Measurements from ENCODE around the gene AMT. TPM values are rescaled to one million over a fixed set of nuclear protein-coding genes. Genes with fewer than 3 reads are reported as not detected.

AMT gene
- total and polyA plus RNA-seq, 2 of the 13 experiments (the other 11 are each of a cell fraction or from before 2014, with no cell fraction given), result 35.3 to 59.0 TPM

DNA sequence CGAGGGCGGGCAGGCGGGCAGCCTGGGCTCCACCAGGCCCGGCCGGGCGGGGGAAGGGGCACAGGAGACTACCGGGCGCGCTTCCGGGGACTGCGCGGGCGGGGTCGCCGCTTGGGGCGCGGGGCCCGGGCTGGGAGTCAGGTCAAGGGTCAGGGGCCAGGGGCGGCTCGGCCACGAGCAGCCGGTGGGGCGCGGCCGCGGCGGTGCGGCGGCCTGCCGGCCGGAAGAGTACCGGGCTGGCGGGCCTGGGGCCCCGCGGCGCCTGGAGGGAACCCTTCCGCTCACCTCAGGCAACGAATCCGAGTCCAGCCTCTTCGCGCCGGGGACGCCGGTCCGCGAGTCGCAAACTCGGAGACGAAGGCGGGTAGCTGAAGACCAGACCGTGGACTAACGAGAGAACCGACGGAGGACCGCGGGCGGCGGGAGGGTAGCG is 10.7 kb downstream of the AMT start (continued):
- TF ChIP-seq, protein P1, sequence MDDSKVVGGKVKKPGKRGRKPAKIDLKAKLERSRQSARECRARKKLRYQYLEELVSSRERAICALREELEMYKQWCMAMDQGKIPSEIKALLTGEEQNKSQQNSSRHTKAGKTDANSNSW (CRISPR knock-in tag; IDR thresholded peaks at IDR 0.05; ENCODE audit: borderline replicate concordance), result peak; percentile 24; the same call in 1 of the 2 replicates
- TF ChIP-seq, protein P2, sequence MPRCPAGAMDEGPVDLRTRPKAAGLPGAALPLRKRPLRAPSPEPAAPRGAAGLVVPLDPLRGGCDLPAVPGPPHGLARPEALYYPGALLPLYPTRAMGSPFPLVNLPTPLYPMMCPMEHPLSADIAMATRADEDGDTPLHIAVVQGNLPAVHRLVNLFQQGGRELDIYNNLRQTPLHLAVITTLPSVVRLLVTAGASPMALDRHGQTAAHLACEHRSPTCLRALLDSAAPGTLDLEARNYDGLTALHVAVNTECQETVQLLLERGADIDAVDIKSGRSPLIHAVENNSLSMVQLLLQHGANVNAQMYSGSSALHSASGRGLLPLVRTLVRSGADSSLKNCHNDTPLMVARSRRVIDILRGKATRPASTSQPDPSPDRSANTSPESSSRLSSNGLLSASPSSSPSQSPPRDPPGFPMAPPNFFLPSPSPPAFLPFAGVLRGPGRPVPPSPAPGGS (CRISPR knock-in tag; IDR thresholded peaks at IDR 0.05), result 0 out of 2 replicates have a peak, but pooled peaks have one; percentile 5
- TF ChIP-seq GATA4 (IDR thresholded peaks at IDR 0.05; ENCODE audit: borderline replicate concordance, low read depth), result no peak
- no peak for TF ChIP-seq SOX5 (CRISPR knock-in tag; IDR thresholded peaks at IDR 0.05; ENCODE audit: borderline replicate concordance)
- TF ChIP-seq, protein P3, sequence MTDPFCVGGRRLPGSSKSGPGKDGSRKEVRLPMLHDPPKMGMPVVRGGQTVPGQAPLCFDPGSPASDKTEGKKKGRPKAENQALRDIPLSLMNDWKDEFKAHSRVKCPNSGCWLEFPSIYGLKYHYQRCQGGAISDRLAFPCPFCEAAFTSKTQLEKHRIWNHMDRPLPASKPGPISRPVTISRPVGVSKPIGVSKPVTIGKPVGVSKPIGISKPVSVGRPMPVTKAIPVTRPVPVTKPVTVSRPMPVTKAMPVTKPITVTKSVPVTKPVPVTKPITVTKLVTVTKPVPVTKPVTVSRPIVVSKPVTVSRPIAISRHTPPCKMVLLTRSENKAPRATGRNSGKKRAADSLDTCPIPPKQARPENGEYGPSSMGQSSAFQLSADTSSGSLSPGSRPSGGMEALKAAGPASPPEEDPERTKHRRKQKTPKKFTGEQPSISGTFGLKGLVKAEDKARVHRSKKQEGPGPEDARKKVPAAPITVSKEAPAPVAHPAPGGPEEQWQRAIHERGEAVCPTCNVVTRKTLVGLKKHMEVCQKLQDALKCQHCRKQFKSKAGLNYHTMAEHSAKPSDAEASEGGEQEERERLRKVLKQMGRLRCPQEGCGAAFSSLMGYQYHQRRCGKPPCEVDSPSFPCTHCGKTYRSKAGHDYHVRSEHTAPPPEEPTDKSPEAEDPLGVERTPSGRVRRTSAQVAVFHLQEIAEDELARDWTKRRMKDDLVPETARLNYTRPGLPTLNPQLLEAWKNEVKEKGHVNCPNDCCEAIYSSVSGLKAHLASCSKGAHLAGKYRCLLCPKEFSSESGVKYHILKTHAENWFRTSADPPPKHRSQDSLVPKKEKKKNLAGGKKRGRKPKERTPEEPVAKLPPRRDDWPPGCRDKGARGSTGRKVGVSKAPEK (CRISPR knock-in tag; IDR thresholded peaks at IDR 0.05; ENCODE audit: borderline replicate concordance), result no peak
- TF ChIP-seq, protein P4, sequence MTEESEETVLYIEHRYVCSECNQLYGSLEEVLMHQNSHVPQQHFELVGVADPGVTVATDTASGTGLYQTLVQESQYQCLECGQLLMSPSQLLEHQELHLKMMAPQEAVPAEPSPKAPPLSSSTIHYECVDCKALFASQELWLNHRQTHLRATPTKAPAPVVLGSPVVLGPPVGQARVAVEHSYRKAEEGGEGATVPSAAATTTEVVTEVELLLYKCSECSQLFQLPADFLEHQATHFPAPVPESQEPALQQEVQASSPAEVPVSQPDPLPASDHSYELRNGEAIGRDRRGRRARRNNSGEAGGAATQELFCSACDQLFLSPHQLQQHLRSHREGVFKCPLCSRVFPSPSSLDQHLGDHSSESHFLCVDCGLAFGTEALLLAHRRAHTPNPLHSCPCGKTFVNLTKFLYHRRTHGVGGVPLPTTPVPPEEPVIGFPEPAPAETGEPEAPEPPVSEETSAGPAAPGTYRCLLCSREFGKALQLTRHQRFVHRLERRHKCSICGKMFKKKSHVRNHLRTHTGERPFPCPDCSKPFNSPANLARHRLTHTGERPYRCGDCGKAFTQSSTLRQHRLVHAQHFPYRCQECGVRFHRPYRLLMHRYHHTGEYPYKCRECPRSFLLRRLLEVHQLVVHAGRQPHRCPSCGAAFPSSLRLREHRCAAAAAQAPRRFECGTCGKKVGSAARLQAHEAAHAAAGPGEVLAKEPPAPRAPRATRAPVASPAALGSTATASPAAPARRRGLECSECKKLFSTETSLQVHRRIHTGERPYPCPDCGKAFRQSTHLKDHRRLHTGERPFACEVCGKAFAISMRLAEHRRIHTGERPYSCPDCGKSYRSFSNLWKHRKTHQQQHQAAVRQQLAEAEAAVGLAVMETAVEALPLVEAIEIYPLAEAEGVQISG (CRISPR knock-in tag; IDR thresholded peaks at IDR 0.05), result peak; percentile 16; the same call in 1 of the 2 replicates
- TF ChIP-seq ISX (CRISPR knock-in tag; conservative IDR thresholded peaks at IDR 0.05), result 0 out of 2 replicates have a peak, but pooled peaks have one; percentile 45
- no peak for TF ChIP-seq ZMYM3 (CRISPR knock-in tag; IDR thresholded peaks at IDR 0.05)
- TF ChIP-seq ZNF546 (CRISPR knock-in tag; conservative IDR thresholded peaks at IDR 0.05), result no peak
- TF ChIP-seq ZFYVE20 (CRISPR knock-in tag; IDR thresholded peaks at IDR 0.05; ENCODE audit: borderline replicate concordance, low read depth), result 0 out of 2 replicates have a peak, but pooled peaks have one; percentile 74
- TF ChIP-seq ARNT2 (CRISPR knock-in tag; IDR thresholded peaks at IDR 0.05; ENCODE audit: low read depth), result 0 out of 2 replicates have a peak, but pooled peaks have one; percentile 36
- no peak for TF ChIP-seq HDAC1 (CRISPR knock-in tag; IDR thresholded peaks at IDR 0.05)
- TF ChIP-seq, protein P5, sequence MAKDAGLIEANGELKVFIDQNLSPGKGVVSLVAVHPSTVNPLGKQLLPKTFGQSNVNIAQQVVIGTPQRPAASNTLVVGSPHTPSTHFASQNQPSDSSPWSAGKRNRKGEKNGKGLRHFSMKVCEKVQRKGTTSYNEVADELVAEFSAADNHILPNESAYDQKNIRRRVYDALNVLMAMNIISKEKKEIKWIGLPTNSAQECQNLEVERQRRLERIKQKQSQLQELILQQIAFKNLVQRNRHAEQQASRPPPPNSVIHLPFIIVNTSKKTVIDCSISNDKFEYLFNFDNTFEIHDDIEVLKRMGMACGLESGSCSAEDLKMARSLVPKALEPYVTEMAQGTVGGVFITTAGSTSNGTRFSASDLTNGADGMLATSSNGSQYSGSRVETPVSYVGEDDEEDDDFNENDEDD (CRISPR knock-in tag; IDR thresholded peaks at IDR 0.05; ENCODE audit: borderline replicate concordance), result 0 out of 2 replicates have a peak, but pooled peaks have one; percentile 4
- 0 out of 2 replicates have a peak, but pooled peaks have one; percentile 6 for TF ChIP-seq ZNF292 (CRISPR knock-in tag; IDR thresholded peaks at IDR 0.05; ENCODE audit: borderline replicate concordance, low read depth)
- peak; percentile 72; the same call in 1 of the 2 replicates for TF ChIP-seq REL (CRISPR knock-in tag; conservative IDR thresholded peaks at IDR 0.05)
- TF ChIP-seq ZNF773 (CRISPR knock-in tag; IDR thresholded peaks at IDR 0.05; ENCODE audit: borderline replicate concordance), result 0 out of 2 replicates have a peak, but pooled peaks have one; percentile 45
- no peak for TF ChIP-seq HMG20A (CRISPR knock-in tag; IDR thresholded peaks at IDR 0.05; ENCODE audit: borderline replicate concordance)
- TF ChIP-seq ASH2L (IDR thresholded peaks at IDR 0.05; ENCODE audit: insufficient read length, low read depth, low read length), result peak; percentile 74
- peak; percentile 31; the same call in 1 of the 2 replicates for TF ChIP-seq SALL2 (CRISPR knock-in tag; IDR thresholded peaks at IDR 0.05)
- TF ChIP-seq NR2F1 (CRISPR knock-in tag; IDR thresholded peaks at IDR 0.05), result peak in 1 of 2 experiments; percentile 89; a peak in 3 of 4 replicates
- TF ChIP-seq TBL1XR1 (IDR thresholded peaks at IDR 0.05; ENCODE audit: borderline replicate concordance, low read length, partially characterized antibody), result peak; percentile 16

All from HepG2 (cell line).